Stimulated activated CD4-positive, alpha-beta T cell treated with anti-CD3 and anti-CD28 coated beads, Interleukin-12 subunit alpha, Interleukin-12 subunit beta, amount 100 ng/mL, for 48 hours (primary cell): ENCODE data around the gene NAPA.

Source experiments
- DNase-seq, 3 donors: peaks; one replicate each; pipeline ENCODE4 v3.0.0-alpha.2; 2020; ENCODE audit warnings: low read depth in 2 of 3, low spot score in 1 of 3

NAPA gene

DNA sequence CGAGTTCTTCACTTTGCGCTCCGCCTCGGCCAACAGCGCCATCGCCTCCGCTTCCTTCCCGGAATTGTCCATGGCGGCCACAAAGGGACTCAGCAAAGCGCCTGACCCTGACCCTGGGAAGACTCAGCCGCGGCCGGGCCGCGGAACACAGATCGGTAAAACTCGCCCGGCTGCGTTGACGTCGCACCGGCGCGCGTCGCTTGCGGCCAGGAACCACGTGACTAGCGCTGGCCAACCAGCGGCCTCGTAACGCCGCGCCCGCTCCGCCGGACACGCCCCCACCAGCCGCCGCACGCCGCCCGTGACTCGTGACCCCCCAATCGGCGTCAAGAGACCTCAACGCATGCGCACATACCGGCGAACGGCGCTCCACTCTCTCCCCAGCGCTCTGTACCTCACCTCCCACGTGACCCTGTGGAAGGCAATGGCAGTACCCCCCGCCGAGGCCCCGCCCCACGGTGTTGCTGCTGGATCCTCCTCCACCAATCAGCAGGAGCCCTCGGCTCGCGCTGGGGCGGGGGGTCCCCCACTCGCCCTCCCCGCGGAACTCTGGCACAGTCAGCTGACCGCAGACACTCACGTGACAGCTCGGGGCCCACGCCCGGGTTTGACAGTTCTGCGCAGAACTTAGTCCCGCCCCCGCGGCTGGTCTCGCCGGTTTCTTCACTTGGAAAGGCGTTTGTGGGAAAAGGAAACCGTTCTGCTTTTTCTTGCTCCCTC lies at the start of gene NAPA:
Gene NAPA (minus strand): TSS at position 195 of the 720 bp plus-strand sequence. CDS start 123 bp downstream, at position 72.
- DNase-seq = peak; percentile 100

GRCh38 chr19:47564081-47564480 lies 49.2 kb upstream of the NAPA start:
- DNase-seq = no peak

- no peak for DNase-seq
Observed at GRCh38 chr19:47561440-47562057, 46.7 kb upstream of the NAPA start.

- no peak for DNase-seq
Observed at GRCh38 chr19:47560999-47561398, 46.1 kb upstream of the NAPA start.

DNA sequence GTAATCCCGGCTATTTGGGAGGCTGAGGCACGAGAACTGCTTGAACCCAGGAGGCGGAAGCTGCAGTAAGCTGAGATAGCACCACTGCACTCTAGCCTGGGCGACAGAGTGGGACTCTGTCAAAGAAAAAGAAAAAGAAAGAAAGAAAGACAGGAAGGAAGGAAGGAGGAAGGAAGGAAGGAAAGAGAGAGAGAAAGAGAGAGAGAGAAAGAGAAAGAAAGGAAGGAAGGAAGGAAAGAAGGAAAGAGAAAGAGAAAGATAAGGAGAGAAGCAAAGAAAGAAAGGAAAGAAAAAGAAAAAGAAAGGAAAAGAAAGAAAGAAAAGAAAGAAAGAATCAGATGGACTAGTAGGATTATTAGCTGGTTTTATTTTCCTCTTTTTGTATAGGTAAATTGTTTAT lies 35.3 kb upstream of the NAPA start:
- no peak for DNase-seq

DNA sequence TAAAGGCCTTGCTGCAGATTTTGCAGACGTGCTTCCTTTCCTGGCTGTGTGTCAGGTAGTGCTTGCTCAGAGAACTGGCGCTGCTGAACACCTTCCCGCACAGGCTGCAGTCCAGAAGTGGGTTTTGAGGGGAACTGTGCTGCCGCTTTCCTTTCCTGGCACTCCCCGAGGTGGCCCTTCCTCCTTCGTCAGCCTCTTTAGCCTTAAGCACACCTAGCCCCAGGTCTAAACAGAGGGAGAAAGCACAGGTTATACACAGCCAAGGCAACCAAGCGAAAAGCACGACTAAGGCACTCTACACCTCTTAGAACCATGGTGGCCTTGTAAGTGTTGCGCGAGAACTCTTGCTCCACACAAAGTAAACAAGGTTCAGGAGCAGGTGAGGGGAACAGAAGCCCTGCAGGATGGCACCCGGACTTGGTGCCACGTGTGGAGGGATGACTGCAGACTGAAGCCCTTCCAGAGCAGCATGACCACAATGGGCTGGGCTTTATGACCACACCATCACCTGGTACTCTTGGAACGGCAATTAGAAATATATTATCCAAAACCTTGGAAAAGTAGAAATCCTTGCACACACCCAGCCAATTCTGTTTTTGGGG lies 34.5 kb upstream of the NAPA start:
- DNase-seq = no peak

- no peak for DNase-seq
Observed at GRCh38 chr19:47547199-47547598, 32.3 kb upstream of the NAPA start.

DNA sequence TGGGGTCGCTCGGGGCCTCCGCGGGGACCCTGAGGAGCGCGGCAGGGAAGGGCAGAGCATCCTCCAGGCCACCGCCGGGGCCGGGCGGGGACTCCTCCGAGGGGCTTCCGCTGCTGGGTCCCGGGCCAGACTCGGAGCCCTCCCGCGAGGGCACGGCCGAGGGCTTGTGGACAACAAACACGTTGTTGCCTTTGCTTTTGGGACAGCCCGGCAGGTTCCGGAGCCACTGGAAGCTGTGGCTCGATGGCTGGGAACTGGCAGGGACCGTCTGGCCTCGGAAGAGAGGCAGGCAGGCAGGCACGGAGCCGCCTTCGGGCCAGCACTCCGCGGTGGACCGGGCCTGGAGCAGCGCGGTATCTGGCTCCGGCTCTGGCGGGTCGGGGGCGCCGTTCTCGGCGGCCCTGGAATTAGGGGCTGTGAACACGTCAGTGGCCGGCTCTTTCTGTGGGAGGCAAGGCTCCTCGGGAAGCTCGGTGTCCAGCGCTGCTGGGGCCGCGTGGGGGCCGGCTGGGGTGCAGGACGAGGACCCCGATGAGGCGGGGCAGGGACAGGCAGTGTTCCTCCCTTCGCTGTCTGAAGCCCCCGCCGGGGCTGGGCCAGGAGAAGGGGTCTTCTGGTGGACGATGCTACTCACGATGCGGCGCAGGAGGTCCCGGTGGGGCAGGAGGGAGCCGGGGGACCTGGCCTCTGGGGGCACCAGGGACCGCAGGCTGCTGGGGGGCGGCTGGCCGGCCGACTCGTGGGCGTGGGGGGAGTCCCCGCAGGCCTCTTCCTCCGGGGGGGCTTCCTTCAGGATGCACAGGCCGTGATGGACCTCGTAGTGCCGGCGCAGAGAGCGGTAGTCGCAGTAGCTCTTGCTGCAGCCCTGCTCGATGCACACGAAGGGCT lies 30.4 kb upstream of the NAPA start:
- DNase-seq = no peak

DNA sequence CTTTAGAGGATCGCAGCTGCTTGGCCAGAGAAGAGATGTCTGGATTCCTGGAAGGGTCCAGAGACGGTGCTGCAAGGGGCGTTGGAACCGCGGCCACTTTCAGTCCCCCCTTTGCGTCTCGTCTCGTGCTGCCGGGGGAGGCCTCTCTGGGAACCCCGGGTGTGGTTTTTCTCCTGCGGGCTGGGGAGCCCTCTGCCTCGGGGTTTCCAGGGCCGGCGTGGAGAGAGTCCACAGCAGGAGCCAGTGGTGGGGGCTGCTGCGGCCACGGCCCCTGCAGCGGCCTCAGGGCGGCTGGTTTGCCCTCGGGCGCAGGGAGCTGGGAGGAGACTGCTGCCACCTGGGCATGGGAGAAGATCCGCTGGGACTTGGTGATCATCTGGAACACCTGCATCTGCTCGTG lies 29.6 kb upstream of the NAPA start:
- DNase-seq = no peak

- DNase-seq = no peak
Observed at GRCh38 chr19:47544075-47544474, 29.2 kb upstream of the NAPA start.

GRCh38 chr19:47542030-47542475 lies 27.2 kb upstream of the NAPA start:
- no peak for DNase-seq

- DNase-seq = no peak
Observed at GRCh38 chr19:47541518-47541917, 26.7 kb upstream of the NAPA start.

- DNase-seq = no peak
Observed at GRCh38 chr19:47540748-47541147, 25.9 kb upstream of the NAPA start.

DNA sequence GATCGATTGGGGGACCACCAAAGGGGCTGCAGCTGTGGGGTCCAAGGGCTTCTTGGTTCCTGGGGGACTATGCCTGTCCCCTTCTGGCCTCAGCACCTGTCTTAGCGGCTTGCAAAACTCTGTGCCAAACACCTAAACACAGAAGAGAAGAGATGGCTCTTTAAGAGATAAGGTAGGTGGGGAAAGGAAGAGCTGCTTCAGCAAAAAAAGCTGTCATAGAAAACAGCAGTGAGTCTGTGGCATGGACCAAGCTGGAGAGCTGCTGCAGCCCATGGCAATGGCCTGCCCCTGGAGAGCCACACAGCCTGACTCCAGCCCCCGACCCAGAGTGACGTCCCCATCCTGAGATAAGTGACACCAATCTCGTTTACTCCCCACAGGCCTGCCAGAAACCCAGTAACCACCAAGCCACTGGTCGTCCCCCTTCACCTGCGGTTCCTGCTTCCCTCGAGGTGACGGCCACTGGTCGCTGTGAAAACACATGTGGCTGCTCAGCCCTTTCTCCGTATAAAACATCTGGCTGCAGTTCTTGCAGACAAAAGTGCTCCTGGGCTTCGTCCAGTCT lies 25.0 kb upstream of the NAPA start:
- no peak for DNase-seq

- no peak for DNase-seq
Observed at GRCh38 chr19:47538812-47539211, 23.9 kb upstream of the NAPA start.

GRCh38 chr19:47537493-47537892 lies 22.6 kb upstream of the NAPA start:
- no peak for DNase-seq

- no peak for DNase-seq
Observed at GRCh38 chr19:47534628-47535027, 19.8 kb upstream of the NAPA start.

DNA sequence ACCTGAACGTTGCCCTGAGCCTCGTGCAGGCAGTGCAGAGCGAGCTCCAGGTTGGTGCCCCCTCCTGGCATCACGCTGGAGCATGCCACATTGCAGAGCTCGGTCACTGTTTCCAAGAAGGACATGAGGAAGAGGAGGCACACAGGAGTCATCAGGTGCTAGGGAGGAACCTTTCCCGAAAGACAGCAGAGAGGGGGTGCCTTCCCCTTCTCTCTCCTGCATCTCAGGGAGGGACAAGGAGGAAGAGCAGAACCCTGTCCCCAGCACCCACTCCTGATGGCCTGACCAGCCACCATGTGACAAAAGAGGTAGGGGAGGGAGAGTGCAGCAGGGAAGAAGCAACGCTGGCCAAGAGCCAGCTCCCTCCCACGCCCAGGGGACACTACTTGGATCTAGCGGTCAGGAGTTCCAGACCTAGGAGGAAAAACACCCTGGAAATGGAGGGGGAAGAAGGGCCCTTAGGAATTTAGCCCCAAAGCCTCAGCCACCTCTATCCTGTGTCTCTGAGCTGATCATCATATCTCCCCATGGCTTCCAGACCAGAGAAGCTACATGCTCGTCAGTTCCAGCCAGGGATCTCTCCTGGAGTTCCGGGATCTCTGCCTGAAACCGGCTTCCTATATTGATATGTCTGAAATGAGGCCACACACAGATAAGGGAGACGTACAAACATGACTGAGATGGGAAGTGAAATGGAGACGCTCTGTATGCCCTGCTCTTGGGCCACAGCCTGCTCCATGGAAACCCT lies 17.0 kb upstream of the NAPA start:
- no peak for DNase-seq

DNA sequence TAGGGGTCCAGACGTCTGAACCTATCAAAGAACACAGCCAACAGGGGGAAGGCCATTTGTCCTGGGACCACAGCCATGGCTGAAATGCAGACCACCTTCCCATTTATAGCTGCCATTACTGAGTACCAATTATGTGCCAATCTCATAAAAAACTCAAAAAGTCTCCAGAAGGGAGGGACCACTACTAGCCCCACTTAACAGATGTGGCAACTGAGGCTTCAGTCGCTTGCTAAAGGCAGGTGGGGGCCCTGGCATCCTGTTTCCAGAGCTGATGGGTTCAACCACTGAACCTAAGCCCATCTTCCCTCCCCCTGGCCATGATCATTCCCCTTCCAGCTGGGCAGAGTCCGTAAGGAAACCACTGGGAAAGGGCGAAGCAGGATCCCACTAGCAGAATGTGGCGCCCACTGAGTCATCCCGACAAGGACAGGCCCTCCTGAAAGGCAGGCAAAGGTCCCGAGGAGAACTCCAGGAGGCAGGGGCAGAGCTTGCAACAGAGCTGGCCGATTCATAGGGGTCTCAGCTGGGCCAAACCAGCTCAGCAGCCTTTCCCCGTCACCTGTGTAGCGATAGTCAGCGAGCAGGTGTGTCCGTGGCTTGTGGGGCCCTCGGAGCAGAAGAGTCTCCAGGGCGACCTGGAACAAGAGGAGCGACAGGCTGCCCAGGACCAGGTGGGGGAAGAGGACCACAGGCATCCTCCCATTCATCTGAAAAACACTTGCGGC lies 14.3 kb upstream of the NAPA start:
- DNase-seq = no peak

GRCh38 chr19:47526798-47527197 lies 11.9 kb upstream of the NAPA start:
- DNase-seq = no peak
